ENCODE measurements around the gene SERPINE1. TPM values are rescaled to one million over a fixed set of nuclear protein-coding genes. Genes with fewer than 3 reads are reported as not detected.

SERPINE1 gene
- total RNA-seq, 1 experiment from 2014 or later = 12.8 TPM

GRCh38 chr7:101174322-101174854, 47.5 kb downstream of the SERPINE1 start:
- Histone ChIP-seq H3K9ac (ENCODE audit: low read length) (no peak overlapping the region), H3K4me3 (replicated peaks in 1 of 2; ENCODE audit: low read depth in 1 of 2, low read length in 2 of 2) (peak overlapping the region in 1 of 2 experiments; percentile 63; a peak in 1 of 4 replicates), H3K4me1 (ENCODE audit: control insufficient read depth in 1 of 2, insufficient read depth in 2 of 2, low read length in 2 of 2) (peaks cover 18 to 41% of the 10 kb centered on the region in 2 experiments), H3K36me3 (ENCODE audit: control insufficient read depth in 1 of 2, insufficient read depth in 2 of 2, low read length in 2 of 2) (no peaks in the 10 kb centered on the region), H3K27me3 (ENCODE audit: insufficient read depth, low read length) (no peaks in the 10 kb centered on the region), H2AFZ (ENCODE audit: low read depth, low read length, poor library complexity, severe bottlenecking) (peak overlapping the region; percentile 44), H3K27ac (ENCODE audit: low read depth, low read length) (peak overlapping the region; percentile 67), H3K4me2 (ENCODE audit: low read length) (peak overlapping the region; percentile 97), H3K9me2 (ENCODE audit: insufficient read depth) (no peaks in the 10 kb centered on the region), H4K20me1 (ENCODE audit: insufficient read depth) (no peaks in the 10 kb centered on the region), H3K9me3 (ENCODE audit: control insufficient read depth in 1 of 2, insufficient read depth in 1 of 2, low read depth in 1 of 2, low read length in 2 of 2) (no peaks in the 10 kb centered on the region), H3K79me2 (ENCODE audit: insufficient read depth, low read length) (no peaks in the 10 kb centered on the region)
- no peak for TF ChIP-seq TCF7L2 (IDR thresholded peaks at IDR 0.05; ENCODE audit: borderline replicate concordance, extremely low read depth, insufficient read depth, insufficient read length)
- no peak for TF ChIP-seq POLR2A (IDR thresholded peaks at IDR 0.05; ENCODE audit: borderline replicate concordance, extremely low read depth, insufficient read depth, insufficient read length)
- TF ChIP-seq ATF3 (IDR thresholded peaks at IDR 0.05) = no peak
- no peak for TF ChIP-seq YY1 (IDR thresholded peaks at IDR 0.05; ENCODE audit: extremely low read depth, insufficient replicate concordance, low read depth, low read length)
- TF ChIP-seq EGR1 (IDR thresholded peaks at IDR 0.05; ENCODE audit: low read depth) = no peak
- no peak for TF ChIP-seq ZNF274 (IDR thresholded peaks at IDR 0.05; ENCODE audit: low read depth, low read length)
- BruUV-seq (replicated peaks) = TSS peak; percentile 98
- ATAC-seq (peak; percentile 7; the same call in 1 of the 2 replicates), DNase-seq (ENCODE audit: low read depth, low spot score) (no peak)
- intact Hi-C loops (cut with micrococcal nuclease) = no loop called here
- POLR2A ChIA-PET = interaction anchor here (0.6 to 2.1 kb wide), 12 partner anchors 8 to 271 kb away, joined by 3 to 23 read pairs (median 5); partner anchors contain the start of genes FIS1, MOGAT3, PLOD3 and SERPINE1
- CTCF ChIA-PET = interaction anchor here (0.9 to 2.9 kb wide), 7 partner anchors 8 to 108 kb away, joined by 3 to 20 read pairs (median 4); partner anchors contain the start of gene VGF
- RAD21 ChIA-PET (ENCODE audit: low non-redundant PET in 1 of 2, low total read pairs in 2 of 2, uncharacterized antibody in 2 of 2, unreplicated experiment in 2 of 2) = interaction anchor here in 1 of 2 experiments (0.8 to 1.0 kb wide), 2 partner anchors 18 to 30 kb away, joined by 3 to 4 read pairs; no protein-coding TSS in a partner anchor

- ChIA-PET CTCF (interaction anchor here (2.9 kb wide), 1 partner anchor 17 kb away, joined by 20 read pairs; no protein-coding TSS in a partner anchor), RAD21 (ENCODE audit: low non-redundant PET in 1 of 2, low total read pairs in 2 of 2, uncharacterized antibody in 2 of 2, unreplicated experiment in 2 of 2) (no interaction called here), POLR2A (no interaction called here)
- no peaks in the 10 kb centered on the region for H3K36me3 ChIP-seq (ENCODE audit: control insufficient read depth in 1 of 2, insufficient read depth in 2 of 2, low read length in 2 of 2)
- no peak overlapping the region for H3K27ac ChIP-seq (ENCODE audit: low read depth, low read length)
- H4K20me1 ChIP-seq (ENCODE audit: insufficient read depth) = no peaks in the 10 kb centered on the region
- no TSS peak for BruUV-seq (replicated peaks)
- no peak overlapping the region for H3K4me3 ChIP-seq (replicated peaks in 1 of 2; ENCODE audit: low read depth in 1 of 2, low read length in 2 of 2)
- no peaks in the 10 kb centered on the region for H3K9me2 ChIP-seq (ENCODE audit: insufficient read depth)
- H2AFZ ChIP-seq (ENCODE audit: low read depth, low read length, poor library complexity, severe bottlenecking) = no peak overlapping the region
- intact Hi-C loops (cut with micrococcal nuclease) = no loop called here
- no peaks in the 10 kb centered on the region for H3K9me3 ChIP-seq (ENCODE audit: control insufficient read depth in 1 of 2, insufficient read depth in 1 of 2, low read depth in 1 of 2, low read length in 2 of 2)
- H3K79me2 ChIP-seq (ENCODE audit: insufficient read depth, low read length) = no peaks in the 10 kb centered on the region
- H3K4me1 ChIP-seq (ENCODE audit: control insufficient read depth in 1 of 2, insufficient read depth in 2 of 2, low read length in 2 of 2) = peaks cover 14 to 29% of the 10 kb centered on the region in 2 experiments
- no peak for DNase-seq (ENCODE audit: low read depth, low spot score)
- H3K4me2 ChIP-seq (ENCODE audit: low read length) = no peak overlapping the region
- ATAC-seq = no peak
- no peaks in the 10 kb centered on the region for H3K27me3 ChIP-seq (ENCODE audit: insufficient read depth, low read length)
- H3K9ac ChIP-seq (ENCODE audit: low read length) = no peak overlapping the region
- no peak for TF ChIP-seq MAX (IDR thresholded peaks at IDR 0.05)
- TF ChIP-seq CEBPB (IDR thresholded peaks at IDR 0.05; ENCODE audit: low read depth) = no peak
- TF ChIP-seq ZFX (IDR thresholded peaks at IDR 0.05) = no peak
- no peak for TF ChIP-seq ELF1 (IDR thresholded peaks at IDR 0.05; ENCODE audit: borderline replicate concordance, low read depth)
- TF ChIP-seq YY1 (IDR thresholded peaks at IDR 0.05; ENCODE audit: extremely low read depth, insufficient replicate concordance, low read depth, low read length) = no peak
- no peak for TF ChIP-seq SRF (IDR thresholded peaks at IDR 0.05; ENCODE audit: low read depth)
- no peak for TF ChIP-seq EZH2 (IDR thresholded peaks at IDR 0.05)
- TF ChIP-seq ATF3 (IDR thresholded peaks at IDR 0.05) = no peak
- no peak for TF ChIP-seq POLR2AphosphoS5 (IDR thresholded peaks at IDR 0.05; ENCODE audit: low read depth, low read length)
- TF ChIP-seq JUND (IDR thresholded peaks at IDR 0.05) = no peak
- no peak for TF ChIP-seq EZH2phosphoT487 (IDR thresholded peaks at IDR 0.05; ENCODE audit: borderline replicate concordance)
- no peak for TF ChIP-seq ZNF274 (IDR thresholded peaks at IDR 0.05; ENCODE audit: low read depth, low read length)
- TF ChIP-seq REST (IDR thresholded peaks at IDR 0.05; ENCODE audit: low read depth) = no peak
- TF ChIP-seq SP1 (IDR thresholded peaks at IDR 0.05; ENCODE audit: low read depth) = no peak
These were observed 48.8 kb downstream of the SERPINE1 start for GRCh38 chr7:101175664-101176063.
